ENCODE measurements around the gene MRPS14.

MRPS14 gene

DNA sequence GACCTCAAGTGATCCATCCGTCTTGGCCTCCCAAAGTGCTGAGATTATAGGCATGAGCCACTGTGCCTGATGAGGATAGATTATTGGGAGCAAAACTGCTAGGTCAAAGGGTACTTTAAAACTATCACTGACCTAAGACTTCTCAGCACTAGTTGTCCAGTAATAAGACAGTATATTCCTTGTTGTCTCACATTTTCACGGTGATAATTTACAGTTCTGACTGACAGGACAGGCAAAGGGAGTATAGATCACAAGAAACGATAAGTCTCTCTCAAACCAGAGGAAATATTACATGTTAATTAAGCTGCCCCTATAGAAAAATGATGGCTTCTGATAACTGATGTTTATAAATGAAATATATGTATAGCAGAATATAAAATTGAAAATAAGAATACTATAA lies 3.7 kb downstream of the MRPS14 start:
- no peak for DNase-seq

GRCh38 chr1:175015243-175015642 lies 8.0 kb downstream of the MRPS14 start:
- no peak for DNase-seq

- no peak for DNase-seq
Measured at GRCh38 chr1:175013445-175013844, 9.8 kb downstream of the MRPS14 start.

- DNase-seq = no peak
Measured at GRCh38 chr1:175009532-175009931, 13.7 kb downstream of the MRPS14 start.

GRCh38 chr1:175005085-175005783 lies 18.0 kb downstream of the MRPS14 start:
- DNase-seq = no peak

- no peak for DNase-seq
Measured at GRCh38 chr1:175003521-175003920, 19.7 kb downstream of the MRPS14 start.

- DNase-seq = no peak
Measured at GRCh38 chr1:175002910-175003517, 20.2 kb downstream of the MRPS14 start.

DNA sequence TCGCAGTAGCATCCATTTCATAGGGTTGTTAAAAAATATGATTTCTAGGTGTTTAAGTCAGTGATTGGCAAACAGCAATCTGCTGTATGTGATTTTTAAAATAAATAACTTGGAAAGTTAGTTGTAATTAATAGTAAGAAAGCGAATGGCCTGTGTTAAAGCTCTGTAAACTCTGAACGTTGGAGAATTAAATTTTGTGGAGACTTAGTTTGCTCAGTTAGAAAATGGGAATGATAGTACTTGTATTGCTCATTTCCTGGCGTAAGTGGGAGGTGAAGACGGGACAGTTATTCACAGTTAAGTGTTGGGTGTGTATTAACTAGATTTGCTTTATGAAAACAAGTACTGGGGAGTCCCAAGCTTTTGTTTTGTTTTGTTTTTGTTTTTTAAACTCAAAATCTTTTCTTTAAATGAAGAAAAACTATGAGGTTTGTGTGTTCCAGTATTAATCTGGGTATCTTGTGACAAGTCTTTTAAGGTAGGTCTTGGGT lies 22.5 kb downstream of the MRPS14 start:
- DNase-seq = no peak

DNA sequence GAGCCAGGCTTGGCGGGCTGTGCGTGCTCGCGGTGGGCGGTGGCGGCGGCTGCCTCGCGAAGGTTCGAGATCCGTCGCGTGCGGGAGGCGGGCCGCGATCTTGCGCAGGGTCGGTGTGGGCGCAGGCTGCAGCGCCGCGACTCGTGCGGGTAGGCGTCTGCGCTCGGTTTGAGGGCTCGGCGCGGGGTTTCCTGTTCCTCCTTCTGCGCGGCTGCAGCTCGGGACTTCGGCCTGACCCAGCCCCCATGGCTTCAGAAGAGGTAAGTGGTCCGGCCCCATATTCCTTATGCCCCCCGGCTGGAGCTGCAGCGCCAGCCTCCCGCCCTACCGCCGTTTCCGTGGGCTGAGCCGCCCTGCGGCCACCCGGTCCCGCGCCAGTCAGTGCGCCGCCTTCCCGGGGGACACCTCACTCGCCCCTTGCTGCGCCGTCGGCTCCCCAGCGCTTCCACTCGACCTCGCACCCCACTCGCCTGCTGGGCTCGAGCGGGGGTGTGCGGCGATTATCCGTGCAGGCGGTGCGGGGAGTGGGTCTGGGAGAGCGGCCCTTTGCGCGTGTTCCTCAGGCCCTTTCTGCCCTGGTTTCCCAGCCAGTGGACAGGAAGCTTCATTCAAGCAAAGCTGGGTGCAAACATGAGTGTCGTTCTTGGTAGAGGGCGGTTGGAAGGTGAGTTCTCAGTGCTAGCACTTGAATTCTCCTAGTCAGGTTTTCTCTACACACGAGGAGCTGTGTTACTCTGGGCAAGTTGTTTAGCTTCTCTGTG lies 23.1 kb downstream of the MRPS14 start, which contains the start of gene CACYBP:
CACYBP (plus strand) TSS at position 12 of the 761 bp plus-strand sequence; CDS start at position 246, 234 bp downstream.
- DNase-seq = peak; percentile 28

DNA sequence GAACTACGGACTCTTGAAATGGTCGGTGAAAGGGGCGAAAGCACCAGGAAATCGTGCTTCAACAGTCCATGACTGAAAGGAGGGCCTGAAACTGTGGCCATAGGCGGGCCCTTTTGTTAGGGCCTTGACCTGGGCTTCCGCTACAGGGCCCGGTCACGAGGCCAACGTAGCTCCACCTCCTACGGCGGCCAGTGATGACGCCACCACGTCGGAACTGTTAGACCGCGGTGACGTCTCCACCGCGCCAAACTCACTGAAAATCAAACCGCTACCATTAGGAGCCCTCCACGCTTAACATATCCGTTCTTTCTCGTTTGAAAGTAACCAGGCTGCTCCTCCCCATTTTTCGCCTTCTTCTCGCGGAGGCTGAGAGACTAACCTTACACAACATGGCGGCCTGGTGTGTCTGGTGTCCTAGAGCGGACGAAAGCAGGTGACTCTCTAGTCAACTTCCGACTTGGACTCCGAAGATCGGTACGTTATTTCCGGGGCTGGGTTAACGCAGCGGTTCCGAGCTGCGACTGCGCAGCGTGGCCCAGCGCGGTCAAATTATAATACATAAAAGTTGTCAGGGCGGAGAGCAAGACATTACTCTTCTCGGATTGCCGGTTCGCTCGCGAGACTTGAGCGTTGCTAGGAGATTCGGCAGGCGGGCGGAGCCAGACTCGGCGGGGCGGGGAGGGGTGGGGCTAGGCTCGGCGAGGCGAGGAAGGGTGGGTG lies 23.8 kb downstream of the MRPS14 start:
- DNase-seq = peak; percentile 97

GRCh38 chr1:174998569-174999215 lies 24.5 kb downstream of the MRPS14 start:
- DNase-seq = peak; percentile 33

- DNase-seq = no peak
Measured at GRCh38 chr1:174997041-174997440, 26.2 kb downstream of the MRPS14 start.

DNA sequence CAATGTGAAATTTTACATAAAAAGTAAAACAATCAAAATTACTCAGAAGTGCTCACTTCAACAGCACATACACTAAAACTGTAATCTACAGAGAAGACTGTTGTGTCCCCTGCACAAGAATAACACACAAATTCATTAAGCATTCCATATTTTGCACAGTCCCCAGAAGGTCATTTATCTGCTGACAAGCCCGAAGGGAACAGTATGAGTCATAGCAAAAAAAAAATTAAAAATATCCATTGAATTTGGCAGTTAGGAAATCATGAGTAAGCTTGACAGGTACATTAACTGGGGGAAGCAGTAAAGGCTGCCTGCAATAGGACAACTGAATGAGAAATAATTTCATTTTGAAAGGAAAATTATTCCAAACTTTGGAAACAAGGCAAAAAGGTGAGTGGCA lies 26.7 kb downstream of the MRPS14 start:
- no peak for DNase-seq

- DNase-seq = no peak
Measured at GRCh38 chr1:174995916-174996315, 27.3 kb downstream of the MRPS14 start.

- no peak for DNase-seq
Measured at GRCh38 chr1:174995121-174995520, 28.1 kb downstream of the MRPS14 start.

- no peak for DNase-seq
Measured at GRCh38 chr1:174991473-174991872, 31.8 kb downstream of the MRPS14 start.

DNA sequence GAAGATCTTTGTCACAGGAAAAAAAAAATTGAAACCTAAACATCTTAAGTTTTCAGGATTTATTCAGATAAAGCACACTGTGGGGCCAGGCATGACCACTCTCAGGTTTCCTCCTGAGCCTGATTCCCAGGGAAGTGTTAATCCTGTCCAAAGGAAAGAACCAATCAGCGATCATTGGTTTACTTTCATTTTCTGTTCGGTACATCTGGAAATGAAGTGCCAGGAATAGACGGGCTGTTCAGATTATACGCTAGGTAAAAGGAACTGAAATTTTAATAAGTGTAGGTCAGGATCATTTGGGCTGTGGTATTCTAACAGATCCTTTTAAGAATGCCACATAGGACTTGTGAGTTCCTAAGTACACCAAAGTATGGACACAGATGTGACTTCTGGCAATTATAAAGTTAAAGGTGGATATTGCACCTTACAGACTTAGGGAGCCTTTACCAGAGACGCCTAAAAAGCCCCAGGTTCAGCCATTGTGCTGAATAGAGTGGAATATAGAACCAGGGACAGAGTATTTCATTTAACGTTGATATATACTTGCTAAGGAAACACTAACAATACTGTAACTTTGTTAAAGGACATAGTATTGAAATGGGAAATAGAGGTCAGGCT lies 32.7 kb downstream of the MRPS14 start:
- DNase-seq = no peak

- no peak for DNase-seq
Measured at GRCh38 chr1:174989536-174990220, 33.5 kb downstream of the MRPS14 start.

- no peak for DNase-seq
Measured at GRCh38 chr1:174988986-174989385, 34.2 kb downstream of the MRPS14 start.

DNA sequence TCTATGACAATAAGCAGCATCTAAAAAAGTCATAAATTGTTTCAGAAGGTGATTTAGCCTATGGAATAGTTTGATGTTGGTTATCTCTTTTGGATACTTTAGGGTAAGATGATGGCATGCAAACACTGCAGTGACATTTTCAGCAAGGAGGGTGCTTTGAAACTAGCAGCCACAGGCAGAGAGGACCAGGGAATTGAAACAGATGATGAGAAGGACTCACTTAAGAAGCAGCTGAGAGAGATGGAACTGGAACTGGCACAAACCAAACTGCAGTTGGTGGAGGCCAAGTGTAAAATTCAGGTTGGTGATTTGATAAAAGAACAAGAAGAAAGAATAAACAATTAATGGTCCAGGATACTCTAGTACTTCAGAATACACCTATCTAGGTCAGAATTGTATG lies 34.7 kb downstream of the MRPS14 start:
- no peak for DNase-seq

DNA sequence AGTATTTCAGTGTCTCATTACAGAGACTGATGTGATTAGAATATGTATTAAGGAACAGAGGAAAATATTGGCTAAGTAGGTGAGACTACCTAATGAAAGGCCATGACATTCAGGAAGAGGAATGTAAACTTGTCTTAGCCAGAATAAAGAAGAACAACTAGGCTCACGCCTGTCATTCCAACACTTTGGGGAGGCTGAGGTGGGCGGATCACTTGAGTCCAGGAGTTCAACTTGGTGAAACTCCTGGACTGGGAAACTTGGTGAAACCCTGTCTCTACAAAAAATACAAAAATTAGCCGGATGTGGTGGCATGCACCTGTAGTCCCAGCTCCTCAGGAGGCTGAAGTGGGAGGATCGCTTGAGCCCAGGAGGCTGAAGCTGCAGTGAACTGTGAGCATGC lies 38.3 kb downstream of the MRPS14 start:
- DNase-seq = no peak
